Esophagus muscularis mucosa (tissue), 4 donors: Measurements from ENCODE around the gene TUBB2B. TPM values are rescaled to one million over a fixed set of nuclear protein-coding genes. Genes with fewer than 3 reads are reported as not detected.

Source experiments
- DNase-seq: peaks from one replicate; pipeline ENCODE4 v3.0.0-alpha.2; 2017; ENCODE audit errors: extremely low spot score
- H3K27ac ChIP-seq, 4 donors: fragments of 200-600 bp; sonication (generic); replicated peaks in 1 of 4; 1 replicate in 3 of 4; 2 replicates in 1 of 4; pipeline ENCODE4 v1.5.1; 2016 to 2019; ENCODE audit warnings: mild to moderate bottlenecking in 1 of 4
- H3K27me3 ChIP-seq, 4 donors: fragments of 200-600 bp; sonication (generic); one replicate each; pipeline versions ENCODE4 v1.5.1 to v1.6.0; 2016 to 2019
- H3K36me3 ChIP-seq, 4 donors: fragments of 200-600 bp; sonication (generic); one replicate each; pipeline ENCODE4 v1.5.1; 2016 to 2019
- H3K4me1 ChIP-seq, 4 donors: fragments of 200-600 bp; sonication (generic); one replicate each; pipeline ENCODE4 v1.5.1; 2016 to 2019
- H3K4me3 ChIP-seq, 4 donors: fragments of 200-600 bp; sonication (generic); 1 replicate in 2 of 4; 2 replicates in 2 of 4; pipeline ENCODE4 v1.5.1; 2016 to 2019; ENCODE audit warnings: mild to moderate bottlenecking in 4 of 4, moderate library complexity in 1 of 4
- H3K9me3 ChIP-seq, 4 donors: fragments of 200-600 bp; sonication (generic); 1 replicate in 3 of 4; 2 replicates in 1 of 4; pipeline ENCODE4 v1.5.1; 2016 to 2019
- EP300 ChIP-seq: sonication (generic); formaldehyde crosslinking; IDR thresholded peaks from one replicate; pipeline ENCODE4 v1.6.1; 2017; ENCODE audit warnings: antibody characterized with exemption
- POLR2A ChIP-seq: fragments of 450-650 bp; IDR thresholded peaks from one replicate; pipeline ENCODE4 v1.6.1; 2017; ENCODE audit warnings: antibody characterized with exemption, moderate library complexity, mild to moderate bottlenecking, low read depth
- POLR2AphosphoS5 ChIP-seq, 2 donors: sonication (generic); formaldehyde crosslinking; IDR thresholded peaks; one replicate each; pipeline ENCODE4 v1.6.1; 2017; ENCODE audit warnings: antibody characterized with exemption in 2 of 2
- WGBS: methylation state at CpG from one replicate; pipeline ENCODE4 v1.1.5; 2018; 5-methylcytosine and 5-hydroxymethylcytosine counted together
- intact Hi-C: fragments of 100-400 bp; cut with DNase I; formaldehyde crosslinking; loops from one replicate; pipeline ENCODE4 v1.15.1; 2023
- total RNA-seq, 4 donors: library from RNA; depleted of rRNA; stranded (reverse); fragments of >200 nt; gene quantifications; one replicate each; pipeline versions ENCODE4 v1.1.0 to v1.2.1, GENCODE V29; 2016
- TF ChIP-seq, protein P1 (sequence below), 3 experiments: fragments of 200-600 bp in 2 of 3; fragments of 450-650 bp in 1 of 3; sonication (generic) in 2 of 3; IDR thresholded peaks; one replicate each; pipeline ENCODE4 v1.5.1; 2017 to 2019; ENCODE audit warnings: antibody characterized with exemption in 3 of 3, mild to moderate bottlenecking in 2 of 3, moderate library complexity in 1 of 3

The TUBB2B gene
- total RNA-seq, 4 donors from 2014 or later, result 12.0 to 35.8 (median 20.9) TPM

DNA sequence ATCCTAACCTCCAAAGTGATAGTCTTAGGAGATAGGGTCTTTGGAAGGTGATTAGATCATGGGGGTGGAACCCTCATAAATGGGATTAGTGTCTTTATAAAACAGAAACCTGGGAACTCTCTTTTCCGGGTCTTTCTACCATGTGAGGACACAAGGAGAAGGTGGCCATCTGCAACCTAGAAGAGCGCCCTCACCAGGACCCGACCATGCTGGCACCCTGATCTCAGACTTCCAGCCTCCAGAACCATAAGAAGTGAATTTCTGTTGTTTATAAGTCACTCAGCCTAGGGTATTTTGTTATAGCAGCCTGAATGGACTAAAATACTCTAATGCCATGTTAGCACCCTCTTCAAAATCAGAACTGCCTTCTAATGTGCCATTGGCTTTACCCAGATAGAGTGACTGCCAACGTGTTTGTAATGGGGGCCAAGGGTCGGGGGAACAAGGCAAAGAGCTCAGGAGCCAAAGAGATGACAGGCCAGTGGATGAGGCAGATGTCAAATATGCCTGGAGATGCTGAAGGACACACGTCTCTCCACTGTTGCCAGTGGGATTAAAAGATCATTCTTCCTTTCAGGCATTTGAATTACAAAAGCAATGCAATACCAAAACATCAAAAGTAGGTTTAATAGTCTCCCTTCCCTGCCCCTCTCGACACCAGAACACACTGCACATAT is 21.0 kb downstream of the TUBB2B start:
- no peak overlapping the region for H3K27ac ChIP-seq
- peaks cover 0 to 29% (median 25%) of the 10 kb centered on the region in 4 donors for H3K4me1 ChIP-seq
- no peak overlapping the region for H3K4me3 ChIP-seq
- 90% methylated on average over 7 of the region's 7 CpGs for WGBS
- no peaks in the 10 kb centered on the region for H3K36me3 ChIP-seq
- TF ChIP-seq, protein P1, sequence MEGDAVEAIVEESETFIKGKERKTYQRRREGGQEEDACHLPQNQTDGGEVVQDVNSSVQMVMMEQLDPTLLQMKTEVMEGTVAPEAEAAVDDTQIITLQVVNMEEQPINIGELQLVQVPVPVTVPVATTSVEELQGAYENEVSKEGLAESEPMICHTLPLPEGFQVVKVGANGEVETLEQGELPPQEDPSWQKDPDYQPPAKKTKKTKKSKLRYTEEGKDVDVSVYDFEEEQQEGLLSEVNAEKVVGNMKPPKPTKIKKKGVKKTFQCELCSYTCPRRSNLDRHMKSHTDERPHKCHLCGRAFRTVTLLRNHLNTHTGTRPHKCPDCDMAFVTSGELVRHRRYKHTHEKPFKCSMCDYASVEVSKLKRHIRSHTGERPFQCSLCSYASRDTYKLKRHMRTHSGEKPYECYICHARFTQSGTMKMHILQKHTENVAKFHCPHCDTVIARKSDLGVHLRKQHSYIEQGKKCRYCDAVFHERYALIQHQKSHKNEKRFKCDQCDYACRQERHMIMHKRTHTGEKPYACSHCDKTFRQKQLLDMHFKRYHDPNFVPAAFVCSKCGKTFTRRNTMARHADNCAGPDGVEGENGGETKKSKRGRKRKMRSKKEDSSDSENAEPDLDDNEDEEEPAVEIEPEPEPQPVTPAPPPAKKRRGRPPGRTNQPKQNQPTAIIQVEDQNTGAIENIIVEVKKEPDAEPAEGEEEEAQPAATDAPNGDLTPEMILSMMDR (IDR thresholded peaks at IDR 0.05), result no peak
- TF ChIP-seq POLR2A (no peak), POLR2AphosphoS5 (IDR thresholded peaks at IDR 0.05) (no peak)
- no peaks in the 10 kb centered on the region for H3K27me3 ChIP-seq
- intact Hi-C loops, result no loop called here
- H3K9me3 ChIP-seq, result no peaks in the 10 kb centered on the region
- DNase-seq, result no peak

GRCh38 chr6:3205913-3206312 is 21.5 kb downstream of the TUBB2B start:
- Histone ChIP-seq H3K9me3 (no peaks in the 10 kb centered on the region), H3K36me3 (no peaks in the 10 kb centered on the region), H3K27ac (no peak overlapping the region), H3K27me3 (no peaks in the 10 kb centered on the region), H3K4me3 (no peak overlapping the region), H3K4me1 (peaks cover 0 to 24% (median 20%) of the 10 kb centered on the region in 4 donors)
- no peak for TF ChIP-seq EP300
- no peak for TF ChIP-seq POLR2A
- TF ChIP-seq, protein P1 (IDR thresholded peaks at IDR 0.05), result no peak
- intact Hi-C loops, result no loop called here
- DNase-seq, result no peak
- 91% methylated on average over 4 of the region's 4 CpGs for WGBS

GRCh38 chr6:3204921-3205320 is 22.5 kb downstream of the TUBB2B start:
- DNase-seq, result no peak
- no peaks in the 10 kb centered on the region for H3K9me3 ChIP-seq
- no peak for TF ChIP-seq EP300
- TF ChIP-seq, protein P1 (IDR thresholded peaks at IDR 0.05), result no peak
- TF ChIP-seq POLR2AphosphoS5 (IDR thresholded peaks at IDR 0.05), result no peak
- TF ChIP-seq POLR2A, result no peak
- no peak overlapping the region for H3K4me3 ChIP-seq
- intact Hi-C loops, result no loop called here
- H3K36me3 ChIP-seq, result no peaks in the 10 kb centered on the region
- peaks cover 0 to 19% (median 18%) of the 10 kb centered on the region in 4 donors for H3K4me1 ChIP-seq
- 93% methylated on average over 6 of the region's 6 CpGs for WGBS
- no peak overlapping the region for H3K27ac ChIP-seq
- H3K27me3 ChIP-seq, result no peaks in the 10 kb centered on the region

DNA sequence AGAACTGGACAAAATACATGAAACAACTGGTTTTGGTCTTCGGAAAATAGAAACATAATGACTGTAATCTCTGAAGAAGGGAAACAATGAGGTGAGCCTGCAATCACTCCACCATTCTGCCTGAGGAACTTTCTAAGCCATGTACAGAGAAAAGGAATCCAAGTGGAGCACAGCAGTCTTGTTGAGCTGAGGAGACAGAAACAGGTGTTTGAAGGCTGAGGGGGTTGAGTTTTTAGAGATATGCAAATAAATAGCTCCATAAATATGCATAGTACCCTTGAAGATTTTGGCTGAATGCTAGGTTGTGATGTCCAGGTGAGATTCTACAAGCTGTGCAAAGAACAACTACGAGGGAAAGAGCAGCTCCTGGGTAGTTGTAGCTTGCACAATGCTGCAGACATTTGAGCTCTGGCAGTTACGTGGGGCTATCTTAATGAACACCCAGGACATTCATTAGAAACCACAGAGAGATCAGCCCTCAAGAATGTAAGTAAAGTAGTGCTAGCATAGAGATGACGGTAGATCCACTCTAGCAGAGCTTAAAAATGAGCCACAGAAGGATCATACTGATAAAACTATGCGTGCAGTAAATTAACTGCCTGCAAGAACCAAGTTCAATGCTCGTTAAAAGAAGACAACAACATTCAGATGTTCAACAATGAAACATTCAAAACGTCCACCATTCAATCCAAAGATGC is 24.3 kb downstream of the TUBB2B start:
- Histone ChIP-seq H3K9me3 (no peaks in the 10 kb centered on the region), H3K27me3 (no peaks in the 10 kb centered on the region), H3K4me3 (no peak overlapping the region), H3K4me1 (peaks cover 0 to 6% (median 3%) of the 10 kb centered on the region in 4 donors), H3K36me3 (no peaks in the 10 kb centered on the region), H3K27ac (no peak overlapping the region)
- intact Hi-C loops, result no loop called here
- TF ChIP-seq EP300 (no peak), POLR2AphosphoS5 (IDR thresholded peaks at IDR 0.05) (no peak), POLR2A (no peak)
- TF ChIP-seq, protein P1 (IDR thresholded peaks at IDR 0.05), result no peak
- WGBS, result 84% methylated on average over 7 of the region's 7 CpGs
- DNase-seq, result no peak
